Measurements from ENCODE around the gene WBP2NL.
A peak's percentile ranks its signal among the peaks of the same experiment; 100 is the strongest.

WBP2NL gene

GRCh38 chr22:41963453-41964111 is 35.0 kb upstream of the WBP2NL start:
- no peak overlapping the region for H3K4me3 ChIP-seq (ENCODE audit: low read depth, low read length)

GRCh38 chr22:41964112-41964491 is 34.5 kb upstream of the WBP2NL start:
- no peak overlapping the region for H3K4me3 ChIP-seq (ENCODE audit: low read depth, low read length)

More at GRCh38 chr22:41963453-41964111, 35.0 kb upstream of the WBP2NL start:
- peak; percentile 46 for DNase-seq (ENCODE audit: low read depth, low spot score)
- no peak for TF ChIP-seq CTCF (IDR thresholded peaks at IDR 0.05; ENCODE audit: low read depth, low read length)
- in situ Hi-C loops (cut with HindIII; ENCODE audit: low sequenced_read_pairs), result no loop called here

GRCh38 chr22:41966225-41966606 is 32.4 kb upstream of the WBP2NL start:
- in situ Hi-C loops (cut with HindIII; ENCODE audit: low sequenced_read_pairs), result no loop called here
- no peak overlapping the region for H3K4me3 ChIP-seq (ENCODE audit: low read depth, low read length)
- no peak for DNase-seq (ENCODE audit: low read depth, low spot score)
- no peak for TF ChIP-seq CTCF (IDR thresholded peaks at IDR 0.05; ENCODE audit: low read depth, low read length)

More at GRCh38 chr22:41964112-41964491, 34.5 kb upstream of the WBP2NL start:
- DNase-seq (ENCODE audit: low read depth, low spot score), result no peak
- no peak for TF ChIP-seq CTCF (IDR thresholded peaks at IDR 0.05; ENCODE audit: low read depth, low read length)
- in situ Hi-C loops (cut with HindIII; ENCODE audit: low sequenced_read_pairs), result no loop called here

GRCh38 chr22:41966607-41967240 is 31.9 kb upstream of the WBP2NL start:
- in situ Hi-C loops (cut with HindIII; ENCODE audit: low sequenced_read_pairs), result no loop called here
- TF ChIP-seq CTCF (IDR thresholded peaks at IDR 0.05; ENCODE audit: low read depth, low read length), result peak; percentile 38

GRCh38 chr22:41968601-41969000 is 30.0 kb upstream of the WBP2NL start:
- in situ Hi-C loops (cut with HindIII; ENCODE audit: low sequenced_read_pairs), result no loop called here
- no peak for DNase-seq (ENCODE audit: low read depth, low spot score)
- no peak overlapping the region for H3K4me3 ChIP-seq (ENCODE audit: low read depth, low read length)
- TF ChIP-seq CTCF (IDR thresholded peaks at IDR 0.05; ENCODE audit: low read depth, low read length), result no peak

More at GRCh38 chr22:41966607-41967240, 31.9 kb upstream of the WBP2NL start:
- DNase-seq (ENCODE audit: low read depth, low spot score), result peak; percentile 85
- H3K4me3 ChIP-seq (ENCODE audit: low read depth, low read length), result no peak overlapping the region

GRCh38 chr22:41969110-41969646 is 29.4 kb upstream of the WBP2NL start, which contains the start of gene SEPTIN3:
Gene SEPTIN3, plus strand, starts transcription at chr22:41969443. Its CDS starts 2,050 bp downstream, at chr22:41971493.
- DNase-seq (ENCODE audit: low read depth, low spot score), result no peak
- TF ChIP-seq CTCF (IDR thresholded peaks at IDR 0.05; ENCODE audit: low read depth, low read length), result no peak
- in situ Hi-C loops (cut with HindIII; ENCODE audit: low sequenced_read_pairs), result no loop called here
- H3K4me3 ChIP-seq (ENCODE audit: low read depth, low read length), result no peak within 1 kb of the TSS

Measured in astrocyte of the spinal cord (primary cell).